GM13976 (cell line): ENCODE results near the gene AGAP3.

Source experiments
- DNase-seq: peaks from one replicate; pipeline ENCODE4 v3.0.0; 2012; ENCODE audit warnings: low spot score
- CTCF ChIP-seq: IDR thresholded peaks from 2 replicates; pipeline ENCODE4 v1.5.1; 2012; ENCODE audit warnings: borderline replicate concordance, mild to moderate bottlenecking; ENCODE audit not compliant: insufficient read depth; ENCODE audit errors: extremely low read depth, missing control alignments, control extremely low read depth
- in situ Hi-C: fragments of 300-500 bp; cut with MboI; formaldehyde crosslinking; loops from one replicate; pipeline ENCODE4 v1.12.0; 2022; ENCODE audit warnings: low sequenced_read_pairs, mixed read lengths, inconsistent platforms; ENCODE audit not compliant: unreplicated experiment

The AGAP3 gene

GRCh38 chr7:151058781-151059366 is 27.4 kb upstream of the AGAP3 start:
- TF ChIP-seq CTCF, result no peak
- in situ Hi-C loops, result no loop called here
- DNase-seq, result peak; percentile 58

GRCh38 chr7:151059367-151060112 is 26.7 kb upstream of the AGAP3 start, which contains the start of gene SLC4A2:
Gene SLC4A2, plus strand, starts transcription at chr7:151059589. Its CDS starts 2,399 bp downstream, at chr7:151061988.
- TF ChIP-seq CTCF, result peak; percentile 28
- in situ Hi-C loops, result no loop called here
- peak; percentile 92 for DNase-seq

- in situ Hi-C loops, result no loop called here
- TF ChIP-seq CTCF, result no peak
- no peak for DNase-seq
Observed at GRCh38 chr7:151060113-151060415, 26.2 kb upstream of the AGAP3 start.

- TF ChIP-seq CTCF, result no peak
- DNase-seq, result no peak
- in situ Hi-C loops, result no loop called here
Observed at GRCh38 chr7:151060416-151061212, 25.7 kb upstream of the AGAP3 start.

- no peak for TF ChIP-seq CTCF
- DNase-seq, result no peak
- in situ Hi-C loops, result no loop called here
Observed at GRCh38 chr7:151061213-151062110, 24.8 kb upstream of the AGAP3 start.

GRCh38 chr7:151062111-151062398 is 24.2 kb upstream of the AGAP3 start:
- in situ Hi-C loops, result no loop called here
- no peak for TF ChIP-seq CTCF
- DNase-seq, result no peak
